Measurements from ENCODE around the gene ADAMTS12. TPM values are rescaled to one million over a fixed set of nuclear protein-coding genes. Genes with fewer than 3 reads are reported as not detected.

Gene ADAMTS12
- total and polyA plus RNA-seq, 10 of the 15 experiments (the other 5 are each of a cell fraction or from before 2014, with no cell fraction given) = 0.11 to 35.8 (median 20.7) TPM

- DNase-seq (ENCODE audit: low read depth, low spot score) (no peak), ATAC-seq (no peak), FAIRE-seq (no peak)
- H3K36me3 ChIP-seq (ENCODE audit: control insufficient read depth in 2 of 2, insufficient read depth in 2 of 2, low read length in 1 of 2) = no peaks in the 10 kb centered on the region
- SMC1A ChIA-PET (ENCODE audit: uncharacterized antibody, unreplicated experiment) = interaction anchor here (1.3 kb wide), 1 partner anchor 43 kb away, joined by 4 read pairs; no protein-coding TSS in a partner anchor
- H3K79me2 ChIP-seq (ENCODE audit: control insufficient read depth, insufficient read depth, low read length) = no peaks in the 10 kb centered on the region
- RAD21 ChIA-PET (ENCODE audit: unreplicated experiment) = no interaction called here
- 0% methylated on average over 1 of the region's 1 CpG for WGBS (ENCODE audit: insufficient coverage, insufficient replicate concordance, low lambda C conversion rate, missing lambda C conversion rate)
- intact Hi-C loops (cut with micrococcal nuclease; ENCODE audit: unreplicated experiment) = no loop called here
- peaks cover 2% of the 10 kb centered on the region; the same call in 2 of the 3 replicates for H3K9me3 ChIP-seq (replicated peaks; ENCODE audit: control insufficient read depth, insufficient read depth, low read length)
- no peak overlapping the region for H3K4me3 ChIP-seq
- no peak for TF ChIP-seq HDAC6 (IDR thresholded peaks at IDR 0.05; ENCODE audit: unreplicated experiment)
- TF ChIP-seq NFYB (IDR thresholded peaks at IDR 0.05; ENCODE audit: insufficient read depth, low read depth, low read length) = no peak
- no peak for TF ChIP-seq MYC (IDR thresholded peaks at IDR 0.05; ENCODE audit: insufficient read depth, insufficient read length, insufficient replicate concordance, low read length, severe bottlenecking)
- TF ChIP-seq FOXM1 (IDR thresholded peaks at IDR 0.05; ENCODE audit: low read depth, low read length) = no peak
- TF ChIP-seq ZNF622 (IDR thresholded peaks at IDR 0.05) = no peak
- no peak for TF ChIP-seq CEBPZ (IDR thresholded peaks at IDR 0.05; ENCODE audit: low read depth, low read length)
- TF ChIP-seq POLR2AphosphoS2 (IDR thresholded peaks at IDR 0.05; ENCODE audit: low read depth, low read length) = no peak
- no peak for TF ChIP-seq SMC3 (IDR thresholded peaks at IDR 0.05; ENCODE audit: borderline replicate concordance, low read length)
- TF ChIP-seq NFXL1 (IDR thresholded peaks at IDR 0.05; ENCODE audit: borderline replicate concordance) = no peak
- no peak for TF ChIP-seq ZNF384 (IDR thresholded peaks at IDR 0.05; ENCODE audit: borderline replicate concordance, low read depth, low read length)
- TF ChIP-seq, protein P1, sequence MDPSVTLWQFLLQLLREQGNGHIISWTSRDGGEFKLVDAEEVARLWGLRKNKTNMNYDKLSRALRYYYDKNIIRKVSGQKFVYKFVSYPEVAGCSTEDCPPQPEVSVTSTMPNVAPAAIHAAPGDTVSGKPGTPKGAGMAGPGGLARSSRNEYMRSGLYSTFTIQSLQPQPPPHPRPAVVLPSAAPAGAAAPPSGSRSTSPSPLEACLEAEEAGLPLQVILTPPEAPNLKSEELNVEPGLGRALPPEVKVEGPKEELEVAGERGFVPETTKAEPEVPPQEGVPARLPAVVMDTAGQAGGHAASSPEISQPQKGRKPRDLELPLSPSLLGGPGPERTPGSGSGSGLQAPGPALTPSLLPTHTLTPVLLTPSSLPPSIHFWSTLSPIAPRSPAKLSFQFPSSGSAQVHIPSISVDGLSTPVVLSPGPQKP (IDR thresholded peaks at IDR 0.05; ENCODE audit: low read depth, low read length) = no peak
- TF ChIP-seq, protein P2, sequence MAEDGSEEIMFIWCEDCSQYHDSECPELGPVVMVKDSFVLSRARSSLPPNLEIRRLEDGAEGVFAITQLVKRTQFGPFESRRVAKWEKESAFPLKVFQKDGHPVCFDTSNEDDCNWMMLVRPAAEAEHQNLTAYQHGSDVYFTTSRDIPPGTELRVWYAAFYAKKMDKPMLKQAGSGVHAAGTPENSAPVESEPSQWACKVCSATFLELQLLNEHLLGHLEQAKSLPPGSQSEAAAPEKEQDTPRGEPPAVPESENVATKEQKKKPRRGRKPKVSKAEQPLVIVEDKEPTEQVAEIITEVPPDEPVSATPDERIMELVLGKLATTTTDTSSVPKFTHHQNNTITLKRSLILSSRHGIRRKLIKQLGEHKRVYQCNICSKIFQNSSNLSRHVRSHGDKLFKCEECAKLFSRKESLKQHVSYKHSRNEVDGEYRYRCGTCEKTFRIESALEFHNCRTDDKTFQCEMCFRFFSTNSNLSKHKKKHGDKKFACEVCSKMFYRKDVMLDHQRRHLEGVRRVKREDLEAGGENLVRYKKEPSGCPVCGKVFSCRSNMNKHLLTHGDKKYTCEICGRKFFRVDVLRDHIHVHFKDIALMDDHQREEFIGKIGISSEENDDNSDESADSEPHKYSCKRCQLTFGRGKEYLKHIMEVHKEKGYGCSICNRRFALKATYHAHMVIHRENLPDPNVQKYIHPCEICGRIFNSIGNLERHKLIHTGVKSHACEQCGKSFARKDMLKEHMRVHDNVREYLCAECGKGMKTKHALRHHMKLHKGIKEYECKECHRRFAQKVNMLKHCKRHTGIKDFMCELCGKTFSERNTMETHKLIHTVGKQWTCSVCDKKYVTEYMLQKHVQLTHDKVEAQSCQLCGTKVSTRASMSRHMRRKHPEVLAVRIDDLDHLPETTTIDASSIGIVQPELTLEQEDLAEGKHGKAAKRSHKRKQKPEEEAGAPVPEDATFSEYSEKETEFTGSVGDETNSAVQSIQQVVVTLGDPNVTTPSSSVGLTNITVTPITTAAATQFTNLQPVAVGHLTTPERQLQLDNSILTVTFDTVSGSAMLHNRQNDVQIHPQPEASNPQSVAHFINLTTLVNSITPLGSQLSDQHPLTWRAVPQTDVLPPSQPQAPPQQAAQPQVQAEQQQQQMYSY (CRISPR knock-in tag; IDR thresholded peaks at IDR 0.05) = no peak
- TF ChIP-seq SUZ12 (IDR thresholded peaks at IDR 0.05; ENCODE audit: unreplicated experiment) = no peak
- no peak for TF ChIP-seq STAT3 (IDR thresholded peaks at IDR 0.05; ENCODE audit: low read depth, low read length)
- no peak for TF ChIP-seq KDM1A (IDR thresholded peaks at IDR 0.05; ENCODE audit: borderline replicate concordance)
- no peaks in the 10 kb centered on the region for H4K20me1 ChIP-seq (ENCODE audit: control insufficient read depth, insufficient read depth)
- in situ Hi-C loops (cut with MboI) = no loop called here
- POLR2A ChIA-PET = no interaction called here
- no TSS peak for BruUV-seq (replicated peaks)
- H3K9ac ChIP-seq (ENCODE audit: control insufficient read depth, insufficient read depth, low read length) = no peak overlapping the region
- no peak overlapping the region for H2AFZ ChIP-seq (ENCODE audit: control insufficient read depth, low read depth, low read length)
- H3K4me1 ChIP-seq (ENCODE audit: control insufficient read depth, insufficient read depth, low read length) = no peaks in the 10 kb centered on the region
- H3K27ac ChIP-seq (ENCODE audit: control insufficient read depth, insufficient read depth) = no peak overlapping the region
- CTCF ChIA-PET = no interaction called here
- no peaks in the 10 kb centered on the region for H3K27me3 ChIP-seq (replicated peaks in 1 of 2; ENCODE audit: control insufficient read depth in 2 of 2, insufficient read depth in 2 of 2, low read length in 1 of 2)
- H3K4me2 ChIP-seq (ENCODE audit: control insufficient read depth, insufficient read depth) = no peak overlapping the region
These were observed 9.4 kb upstream of the ADAMTS12 start for GRCh38 chr5:33901156-33901555.
